Type B pancreatic cell (in vitro differentiated cells): ENCODE measurements around the gene FHDC1. TPM values are rescaled to one million over a fixed set of nuclear protein-coding genes. Genes with fewer than 3 reads are reported as not detected.
A peak's percentile ranks its signal among the peaks of the same experiment; 100 is the strongest.

Experiments
- DNase-seq: peaks from one replicate; pipeline ENCODE4 v3.0.0; 2021; ENCODE audit warnings: mixed read lengths; ENCODE audit not compliant: unreplicated experiment; ENCODE audit errors: extremely low spot score
- H3K27ac Mint-ChIP-seq: 2 replicates; pipeline ENCODE4 v1.8.0; 2021; ENCODE audit warnings: mild to moderate bottlenecking, mixed read lengths
- H3K27me3 Mint-ChIP-seq: 2 replicates; pipeline ENCODE4 v1.8.0; 2021; ENCODE audit warnings: mixed read lengths
- H3K36me3 Mint-ChIP-seq: 2 replicates; pipeline ENCODE4 v1.8.0; 2021; ENCODE audit warnings: mixed read lengths
- H3K4me1 Mint-ChIP-seq: one replicate; pipeline ENCODE4 v1.8.0; 2021; ENCODE audit warnings: mixed read lengths; ENCODE audit not compliant: unreplicated experiment
- H3K4me3 Mint-ChIP-seq: 2 replicates; pipeline ENCODE4 v1.8.0; 2021; ENCODE audit warnings: mild to moderate bottlenecking, mixed read lengths
- H3K9me3 Mint-ChIP-seq: 2 replicates; pipeline ENCODE4 v1.8.0; 2021; ENCODE audit warnings: mixed read lengths
- CTCF ChIP-seq: fragments of 200-600 bp; sonication (generic); conservative IDR thresholded peaks from 2 replicates; pipeline ENCODE4 v1.5.0; 2021; ENCODE audit warnings: antibody characterized with exemption, mild to moderate bottlenecking
- total RNA-seq: library from RNA; stranded (reverse); gene quantifications from 2 replicates; pipeline ENCODE4 v1.2.1, GENCODE V29; 2021; ENCODE audit warnings: low replicate concordance

Gene FHDC1
- total RNA-seq, 1 donor from 2014 or later, result 23.1 TPM

- no peak for DNase-seq
- Mint-ChIP-seq H3K4me3 (no peak overlapping the region), H3K27ac (peak overlapping the region; percentile 48), H3K4me1 (peaks cover 14% of the 10 kb centered on the region), H3K9me3 (no peaks in the 10 kb centered on the region), H3K27me3 (no peaks in the 10 kb centered on the region), H3K36me3 (no peaks in the 10 kb centered on the region)
- TF ChIP-seq CTCF, result no peak
Observed at GRCh38 chr4:153023692-153024394, 87.7 kb downstream of the FHDC1 start.

- no peak for TF ChIP-seq CTCF
- DNase-seq, result no peak
- H3K4me1 Mint-ChIP-seq, result peaks cover 14% of the 10 kb centered on the region
Observed at GRCh38 chr4:153024466-153024865, 88.3 kb downstream of the FHDC1 start.

GRCh38 chr4:153025406-153025805, 89.3 kb downstream of the FHDC1 start:
- Mint-ChIP-seq H3K4me3 (no peak overlapping the region), H3K9me3 (peaks cover 4% of the 10 kb centered on the region), H3K27me3 (no peaks in the 10 kb centered on the region), H3K4me1 (peaks cover 14% of the 10 kb centered on the region), H3K27ac (no peak overlapping the region), H3K36me3 (no peaks in the 10 kb centered on the region)
- no peak for TF ChIP-seq CTCF
- DNase-seq, result no peak

More at GRCh38 chr4:153024466-153024865, 88.3 kb downstream of the FHDC1 start:
- Mint-ChIP-seq H3K36me3 (no peaks in the 10 kb centered on the region), H3K27ac (peak overlapping the region; percentile 2), H3K9me3 (no peaks in the 10 kb centered on the region), H3K4me3 (no peak overlapping the region), H3K27me3 (no peaks in the 10 kb centered on the region)

- TF ChIP-seq CTCF, result no peak
- H3K4me1 Mint-ChIP-seq, result peaks cover 14% of the 10 kb centered on the region
- no peaks in the 10 kb centered on the region for H3K36me3 Mint-ChIP-seq
- no peak for DNase-seq
- H3K27me3 Mint-ChIP-seq, result no peaks in the 10 kb centered on the region
- peaks cover 6% of the 10 kb centered on the region for H3K9me3 Mint-ChIP-seq
- no peak overlapping the region for H3K27ac Mint-ChIP-seq
- no peak overlapping the region for H3K4me3 Mint-ChIP-seq
Observed at GRCh38 chr4:153026591-153027346, 90.6 kb downstream of the FHDC1 start.

GRCh38 chr4:153027866-153028265, 91.7 kb downstream of the FHDC1 start:
- TF ChIP-seq CTCF, result no peak
- H3K9me3 Mint-ChIP-seq, result peaks cover 6% of the 10 kb centered on the region
- no peak for DNase-seq
- no peak overlapping the region for H3K4me3 Mint-ChIP-seq
- H3K27me3 Mint-ChIP-seq, result no peaks in the 10 kb centered on the region
- no peak overlapping the region for H3K27ac Mint-ChIP-seq
- no peaks in the 10 kb centered on the region for H3K36me3 Mint-ChIP-seq
- peaks cover 14% of the 10 kb centered on the region for H3K4me1 Mint-ChIP-seq
